ENCODE data around the gene SURF6.

- no peak for TF ChIP-seq CTBP1 (IDR thresholded peaks at IDR 0.05; ENCODE audit: borderline replicate concordance)
- no peak for TF ChIP-seq FOXM1 (IDR thresholded peaks at IDR 0.05; ENCODE audit: borderline replicate concordance)
- no peak for TF ChIP-seq SP1 (IDR thresholded peaks at IDR 0.05)
- TF ChIP-seq BHLHE40 (IDR thresholded peaks at IDR 0.05; ENCODE audit: borderline replicate concordance) = no peak
- TF ChIP-seq ARNT (IDR thresholded peaks at IDR 0.05) = no peak
- no peak for TF ChIP-seq TARDBP (IDR thresholded peaks at IDR 0.05)
- no peak for TF ChIP-seq HDGF (IDR thresholded peaks at IDR 0.05; ENCODE audit: borderline replicate concordance)
- TF ChIP-seq FOXK2 (IDR thresholded peaks at IDR 0.05) = no peak
- TF ChIP-seq ELF4 (IDR thresholded peaks at IDR 0.05) = no peak
- TF ChIP-seq ZNF384 (IDR thresholded peaks at IDR 0.05) = no peak
- TF ChIP-seq NFRKB (IDR thresholded peaks at IDR 0.05) = no peak
Measured at GRCh38 chr9:133384736-133385321, 48.8 kb upstream of the SURF6 start.

Measured in HEK293T (cell line).